Measurements from ENCODE around the gene ENPP3.
A peak's percentile ranks its signal among the peaks of the same experiment; 100 is the strongest.

Gene ENPP3

DNA sequence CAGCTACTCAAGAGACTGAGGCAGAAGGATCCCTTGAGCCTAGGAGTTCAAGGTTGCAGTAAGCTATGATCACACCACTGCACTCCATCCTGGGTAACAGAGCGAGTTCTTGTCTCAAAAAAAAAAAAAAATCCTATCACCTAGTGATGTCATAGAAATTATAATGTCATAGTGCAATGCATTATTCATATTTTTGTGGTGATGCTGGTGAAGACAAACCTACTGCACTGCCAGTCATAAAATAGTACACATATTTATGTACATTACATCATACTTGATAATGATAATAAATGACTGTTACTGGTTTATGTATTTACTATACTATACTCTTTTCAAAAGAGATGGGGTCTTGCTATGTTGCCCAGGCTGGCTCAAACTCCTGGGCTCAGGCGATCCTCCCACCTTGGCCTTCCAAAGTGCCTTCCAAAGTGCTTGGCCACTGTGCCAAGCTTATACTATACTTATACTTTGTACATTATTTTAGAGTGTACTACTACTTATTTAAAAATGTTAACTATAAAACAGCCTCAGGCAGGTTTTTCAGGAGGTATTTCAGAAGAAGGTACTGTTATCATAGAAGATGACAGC is 26.6 kb downstream of the ENPP3 start:
- TF ChIP-seq POLR2AphosphoS5 (IDR thresholded peaks at IDR 0.05; ENCODE audit: low read depth, low read length) (no peak), TAF1 (IDR thresholded peaks at IDR 0.05; ENCODE audit: borderline replicate concordance, low read depth, low read length) (no peak), POLR2A (IDR thresholded peaks at IDR 0.05; ENCODE audit: low read depth, low read length) (no peak)

GRCh38 chr6:131669891-131670290 is 32.8 kb downstream of the ENPP3 start:
- FAIRE-seq: peak; percentile 76
- no peak for TF ChIP-seq POLR2AphosphoS5 (IDR thresholded peaks at IDR 0.05; ENCODE audit: low read depth, low read length)
- DNase-seq (ENCODE audit: insufficient read length): no peak

More for the DNA sequence above, 26.6 kb downstream of the ENPP3 start:
- DNase-seq (ENCODE audit: insufficient read length): no peak
- no peak for FAIRE-seq

DNA sequence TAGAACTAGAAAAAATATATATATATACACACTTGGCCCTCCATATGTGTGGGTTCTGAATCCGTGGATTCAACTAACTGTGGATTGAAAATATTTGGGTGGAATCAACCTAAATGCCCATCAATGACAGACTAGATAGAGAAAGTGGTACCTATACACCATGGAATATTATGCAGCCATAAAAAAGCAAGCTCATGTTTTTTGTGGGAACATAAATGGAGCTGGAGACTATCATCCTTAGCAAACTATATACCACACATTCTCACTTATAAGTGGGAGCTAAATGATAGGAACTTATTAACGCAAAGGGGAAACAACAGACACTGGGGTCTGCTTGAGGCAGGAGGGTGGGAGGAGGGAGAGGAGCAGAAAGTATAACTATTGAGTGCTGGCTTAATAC is 36.1 kb downstream of the ENPP3 start:
- DNase-seq (ENCODE audit: insufficient read length) (no peak), FAIRE-seq (no peak)
- TF ChIP-seq POLR2AphosphoS5 (IDR thresholded peaks at IDR 0.05; ENCODE audit: low read depth, low read length) (no peak), TAF1 (IDR thresholded peaks at IDR 0.05; ENCODE audit: borderline replicate concordance, low read depth, low read length) (no peak), POLR2A (IDR thresholded peaks at IDR 0.05; ENCODE audit: low read depth, low read length) (no peak)

DNA sequence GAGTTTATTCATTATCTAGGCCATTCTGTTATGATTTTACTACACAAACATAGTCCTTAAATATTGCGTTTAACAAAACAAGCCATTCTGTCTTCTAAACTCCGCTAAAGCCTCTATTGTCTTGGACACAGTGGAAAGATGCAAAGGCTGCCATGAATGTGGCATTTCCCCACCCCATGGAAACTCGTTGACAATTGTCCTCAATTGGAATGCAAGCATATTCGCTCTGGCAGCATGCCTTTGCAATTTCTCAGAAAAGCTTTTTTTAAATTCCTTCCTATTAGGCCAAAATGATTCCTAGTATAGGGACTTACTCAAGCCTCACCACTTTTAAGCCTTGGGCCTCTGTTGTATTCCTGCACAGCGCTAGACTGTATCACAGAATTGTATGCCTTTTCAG is 41.3 kb downstream of the ENPP3 start:
- TF ChIP-seq POLR2A (IDR thresholded peaks at IDR 0.05; ENCODE audit: low read depth, low read length) (no peak), TAF1 (IDR thresholded peaks at IDR 0.05; ENCODE audit: borderline replicate concordance, low read depth, low read length) (no peak), POLR2AphosphoS5 (IDR thresholded peaks at IDR 0.05; ENCODE audit: low read depth, low read length) (no peak)
- no peak for FAIRE-seq
- DNase-seq (ENCODE audit: insufficient read length): no peak

DNA sequence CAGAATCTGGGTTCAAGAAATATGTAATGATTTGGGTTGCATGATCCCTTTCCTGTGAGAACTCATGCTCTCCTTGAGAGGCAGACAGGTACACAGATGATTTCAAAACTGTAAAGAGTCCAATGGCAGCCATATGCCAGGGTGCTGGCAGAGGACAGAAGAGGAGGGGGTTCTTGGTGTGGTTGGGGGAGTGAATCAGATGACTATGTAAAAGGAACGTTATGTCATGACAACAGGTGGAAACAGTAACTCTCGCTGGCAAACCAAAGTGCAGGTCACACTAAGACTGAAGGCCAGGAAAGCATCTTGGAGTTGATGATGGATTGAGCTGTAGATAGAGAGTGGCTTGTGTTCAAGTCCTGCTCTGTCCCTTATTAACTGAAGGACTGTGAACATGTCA is 43.8 kb downstream of the ENPP3 start:
- FAIRE-seq (no peak), DNase-seq (ENCODE audit: insufficient read length) (no peak)
- no peak for TF ChIP-seq TAF1 (IDR thresholded peaks at IDR 0.05; ENCODE audit: borderline replicate concordance, low read depth, low read length)
- no peak for TF ChIP-seq POLR2AphosphoS5 (IDR thresholded peaks at IDR 0.05; ENCODE audit: low read depth, low read length)
- no peak for TF ChIP-seq POLR2A (IDR thresholded peaks at IDR 0.05; ENCODE audit: low read depth, low read length)

DNA sequence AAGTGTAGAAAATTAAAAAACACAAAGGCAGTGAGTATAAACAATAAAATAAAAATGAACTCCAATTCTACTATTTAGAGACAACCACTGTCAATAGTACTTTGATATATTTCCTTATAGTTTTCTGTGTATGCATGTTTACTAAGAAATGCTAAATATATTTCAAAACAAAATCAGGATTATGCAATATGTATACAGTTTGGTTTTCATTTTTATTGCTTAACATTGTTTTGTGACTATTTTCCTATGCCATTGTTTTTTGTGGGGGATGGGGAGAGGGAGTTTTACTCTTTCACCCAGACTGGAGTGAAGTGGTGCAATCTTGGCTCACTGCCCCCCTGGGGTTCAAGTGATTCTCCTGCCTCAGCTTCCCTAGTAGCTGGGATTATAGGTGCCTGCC is 44.5 kb downstream of the ENPP3 start:
- TF ChIP-seq TAF1 (IDR thresholded peaks at IDR 0.05; ENCODE audit: borderline replicate concordance, low read depth, low read length) (no peak), POLR2AphosphoS5 (IDR thresholded peaks at IDR 0.05; ENCODE audit: low read depth, low read length) (no peak), POLR2A (IDR thresholded peaks at IDR 0.05; ENCODE audit: low read depth, low read length) (no peak)
- no peak for FAIRE-seq
- no peak for DNase-seq (ENCODE audit: insufficient read length)

DNA sequence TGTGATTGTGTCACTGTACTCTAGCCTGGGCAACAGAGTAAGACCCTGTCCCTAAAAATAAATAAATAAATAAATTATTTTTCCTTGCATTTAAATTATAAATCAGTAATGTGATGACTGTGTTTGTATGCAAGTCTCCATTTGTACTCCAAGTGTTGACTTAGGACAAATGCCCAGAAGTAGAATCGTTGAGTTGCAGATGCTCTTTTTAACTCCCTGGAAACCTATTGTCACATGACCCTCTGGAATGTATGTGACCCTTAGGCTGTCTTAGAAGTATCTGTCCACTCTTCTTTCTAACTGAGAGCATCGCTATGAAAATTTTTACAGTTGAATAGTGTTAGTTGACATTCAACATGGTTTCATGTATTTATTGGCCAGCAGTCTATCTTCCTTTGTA is 45.3 kb downstream of the ENPP3 start:
- no peak for TF ChIP-seq POLR2AphosphoS5 (IDR thresholded peaks at IDR 0.05; ENCODE audit: low read depth, low read length)
- FAIRE-seq: no peak
- no peak for DNase-seq (ENCODE audit: insufficient read length)

GRCh38 chr6:131683479-131683878 is 46.4 kb downstream of the ENPP3 start:
- FAIRE-seq (no peak), DNase-seq (ENCODE audit: insufficient read length) (no peak)
- TF ChIP-seq TAF1 (IDR thresholded peaks at IDR 0.05; ENCODE audit: borderline replicate concordance, low read depth, low read length) (no peak), POLR2AphosphoS5 (IDR thresholded peaks at IDR 0.05; ENCODE audit: low read depth, low read length) (no peak)

DNA sequence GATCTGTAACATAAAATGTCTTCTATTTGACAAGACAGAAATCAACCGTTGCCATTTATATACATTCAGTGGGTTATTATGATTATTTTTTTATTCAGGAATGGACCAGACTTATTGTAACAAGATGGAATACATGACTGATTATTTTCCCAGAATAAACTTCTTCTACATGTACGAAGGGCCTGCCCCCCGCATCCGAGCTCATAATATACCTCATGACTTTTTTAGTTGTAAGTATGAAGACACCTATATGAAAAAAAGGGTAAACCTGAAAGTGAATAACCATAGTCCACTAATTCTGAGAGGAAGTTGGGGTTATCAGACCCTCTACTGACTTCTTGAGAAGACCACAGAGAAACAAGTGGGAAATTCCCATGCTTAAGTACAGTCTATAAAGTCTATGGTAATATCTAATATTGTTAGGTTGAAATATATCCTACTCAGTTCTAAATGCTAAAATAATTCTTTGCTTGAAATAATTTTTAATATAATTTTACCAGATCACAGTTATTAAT is 48.2 kb downstream of the ENPP3 start:
- no peak for DNase-seq (ENCODE audit: insufficient read length)
- TF ChIP-seq POLR2A (IDR thresholded peaks at IDR 0.05; ENCODE audit: low read depth, low read length) (no peak), TAF1 (IDR thresholded peaks at IDR 0.05; ENCODE audit: borderline replicate concordance, low read depth, low read length) (no peak), POLR2AphosphoS5 (IDR thresholded peaks at IDR 0.05; ENCODE audit: low read depth, low read length) (no peak)
- no peak for FAIRE-seq

- DNase-seq (ENCODE audit: insufficient read length): no peak
- TF ChIP-seq POLR2A (IDR thresholded peaks at IDR 0.05; ENCODE audit: low read depth, low read length) (no peak), TAF1 (IDR thresholded peaks at IDR 0.05; ENCODE audit: borderline replicate concordance, low read depth, low read length) (no peak)
- FAIRE-seq: no peak
Observed at GRCh38 chr6:131687022-131687421, 49.9 kb downstream of the ENPP3 start.

GRCh38 chr6:131688286-131688685 is 51.2 kb downstream of the ENPP3 start:
- DNase-seq (ENCODE audit: insufficient read length): no peak
- FAIRE-seq: no peak
- TF ChIP-seq POLR2AphosphoS5 (IDR thresholded peaks at IDR 0.05; ENCODE audit: low read depth, low read length) (no peak), POLR2A (IDR thresholded peaks at IDR 0.05; ENCODE audit: low read depth, low read length) (no peak), TAF1 (IDR thresholded peaks at IDR 0.05; ENCODE audit: borderline replicate concordance, low read depth, low read length) (no peak)

GRCh38 chr6:131692031-131692430 is 54.9 kb downstream of the ENPP3 start:
- FAIRE-seq (no peak), DNase-seq (ENCODE audit: insufficient read length) (no peak)
- TF ChIP-seq POLR2A (IDR thresholded peaks at IDR 0.05; ENCODE audit: low read depth, low read length) (no peak), TAF1 (IDR thresholded peaks at IDR 0.05; ENCODE audit: borderline replicate concordance, low read depth, low read length) (no peak), POLR2AphosphoS5 (IDR thresholded peaks at IDR 0.05; ENCODE audit: low read depth, low read length) (no peak)

GRCh38 chr6:131692589-131692988 is 55.5 kb downstream of the ENPP3 start:
- FAIRE-seq: no peak
- TF ChIP-seq TAF1 (IDR thresholded peaks at IDR 0.05; ENCODE audit: borderline replicate concordance, low read depth, low read length): no peak
- TF ChIP-seq POLR2AphosphoS5 (IDR thresholded peaks at IDR 0.05; ENCODE audit: low read depth, low read length): no peak
- TF ChIP-seq POLR2A (IDR thresholded peaks at IDR 0.05; ENCODE audit: low read depth, low read length): no peak
- DNase-seq (ENCODE audit: insufficient read length): no peak
